GM12878 (cell line): ENCODE measurements around the gene OSMR. TPM values are rescaled to one million over a fixed set of nuclear protein-coding genes. Genes with fewer than 3 reads are reported as not detected.

Source experiments
- BHLHE40 ChIP-seq, 2 experiments: fragments of 450-650 bp in 1 of 2; IDR thresholded peaks; 2 replicates each; pipeline ENCODE4 v1.6.1; 2011 to 2017; ENCODE audit warnings: low read depth in 2 of 2, borderline replicate concordance in 1 of 2, improper control_type of control experiment in 1 of 2, low read length in 1 of 2, mild to moderate bottlenecking in 1 of 2
- CUX1 ChIP-seq: IDR thresholded peaks from 2 replicates; pipeline ENCODE4 v1.6.1; 2012; ENCODE audit warnings: improper control_type of control experiment, low read depth, low read length; ENCODE audit not compliant: insufficient replicate concordance
- PML ChIP-seq: IDR thresholded peaks from 2 replicates; pipeline ENCODE4 v1.6.1; 2012; ENCODE audit warnings: low read length, inconsistent platforms
- SMARCA5 ChIP-seq: fragments of 450-650 bp; IDR thresholded peaks from 2 replicates; pipeline ENCODE4 v1.6.1; 2017; ENCODE audit warnings: mild to moderate bottlenecking
- TARDBP ChIP-seq: IDR thresholded peaks from 2 replicates; pipeline ENCODE4 v1.6.1; 2016; ENCODE audit warnings: borderline replicate concordance
- polyA plus RNA-seq, 11 experiments: library from polyadenylated mRNA; depleted of rRNA in 4 of 11; unstranded in 6 of 11; stranded (reverse) in 5 of 11; fragments of >200 nt; fragmentation: Nextera tagmentation in 4 of 11; fragmentation: Illumina TruSeq in 1 of 11; extraction: Ambion mirVana in 4 of 11; extraction: Trizol in 1 of 11; gene quantifications; 1 replicate in 1 of 11; 2 replicates in 10 of 11; pipeline versions ENCODE4 v1.2.1 to v1.2.3, GENCODE V29; 2011 to 2016; ENCODE audit warnings: inconsistent platforms in 2 of 11, missing spikeins in 2 of 11, low read depth in 1 of 11
- total RNA-seq, 4 experiments: library from RNA; depleted of rRNA in 3 of 4; stranded (reverse); fragments of >200 nt in 3 of 4; fragmentation: Illumina TruSeq in 1 of 4; extraction: Trizol in 1 of 4; gene quantifications; 2 replicates each; pipeline versions ENCODE4 v1.2.1 to v1.2.3, GENCODE V29; 2013 to 2021
- TF ChIP-seq, protein P1 (sequence below): fragments of 450-650 bp; IDR thresholded peaks from 2 replicates; pipeline ENCODE4 v1.6.1; 2018; ENCODE audit warnings: mild to moderate bottlenecking, low read depth, moderate library complexity; ENCODE audit not compliant: partially characterized antibody

Gene OSMR
- total and polyA plus RNA-seq, 10 of the 15 experiments (the other 5 are each of a cell fraction or from before 2014, with no cell fraction given) = 0.03 to 0.05 TPM; not detected in 8

DNA sequence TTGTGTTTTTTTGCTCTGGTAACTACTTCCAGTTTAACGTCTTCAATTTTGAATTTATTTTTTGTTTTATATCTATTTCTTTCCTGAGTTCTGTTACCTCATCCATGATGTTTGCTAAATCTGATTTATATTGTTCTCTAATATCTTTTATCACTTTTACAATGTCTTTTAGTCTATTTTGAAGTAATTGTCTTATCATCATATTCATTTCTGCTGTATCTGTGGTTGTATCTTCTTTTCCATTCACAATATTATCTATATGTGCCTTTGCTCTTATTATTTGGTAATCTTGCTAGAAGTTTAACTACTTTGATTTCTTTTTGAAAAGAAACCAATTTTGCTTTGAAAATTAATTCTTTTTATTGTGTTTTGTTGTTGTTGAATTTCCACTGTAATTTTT, 43.6 kb downstream of the OSMR start (continued):
- TF ChIP-seq, protein P1, sequence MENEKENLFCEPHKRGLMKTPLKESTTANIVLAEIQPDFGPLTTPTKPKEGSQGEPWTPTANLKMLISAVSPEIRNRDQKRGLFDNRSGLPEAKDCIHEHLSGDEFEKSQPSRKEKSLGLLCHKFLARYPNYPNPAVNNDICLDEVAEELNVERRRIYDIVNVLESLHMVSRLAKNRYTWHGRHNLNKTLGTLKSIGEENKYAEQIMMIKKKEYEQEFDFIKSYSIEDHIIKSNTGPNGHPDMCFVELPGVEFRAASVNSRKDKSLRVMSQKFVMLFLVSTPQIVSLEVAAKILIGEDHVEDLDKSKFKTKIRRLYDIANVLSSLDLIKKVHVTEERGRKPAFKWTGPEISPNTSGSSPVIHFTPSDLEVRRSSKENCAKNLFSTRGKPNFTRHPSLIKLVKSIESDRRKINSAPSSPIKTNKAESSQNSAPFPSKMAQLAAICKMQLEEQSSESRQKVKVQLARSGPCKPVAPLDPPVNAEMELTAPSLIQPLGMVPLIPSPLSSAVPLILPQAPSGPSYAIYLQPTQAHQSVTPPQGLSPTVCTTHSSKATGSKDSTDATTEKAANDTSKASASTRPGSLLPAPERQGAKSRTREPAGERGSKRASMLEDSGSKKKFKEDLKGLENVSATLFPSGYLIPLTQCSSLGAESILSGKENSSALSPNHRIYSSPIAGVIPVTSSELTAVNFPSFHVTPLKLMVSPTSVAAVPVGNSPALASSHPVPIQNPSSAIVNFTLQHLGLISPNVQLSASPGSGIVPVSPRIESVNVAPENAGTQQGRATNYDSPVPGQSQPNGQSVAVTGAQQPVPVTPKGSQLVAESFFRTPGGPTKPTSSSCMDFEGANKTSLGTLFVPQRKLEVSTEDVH = no peak
- TF ChIP-seq TARDBP (no peak), SMARCA5 (no peak), CUX1 (no peak), PML (no peak), BHLHE40 (IDR thresholded peaks at IDR 0.05; ENCODE audit: borderline replicate concordance in 1 of 2, low read depth in 2 of 2, low read length in 1 of 2) (no peak)
- TF ChIP-seq, all 136 proteins: peak for 0
